Vagina (tissue), 2 donors: ENCODE results near the gene KLRB1.

ENCODE experiments used
- CTCF ChIP-seq, 3 experiments: fragments of 450-650 bp in 2 of 3; fragments of 200-600 bp in 1 of 3; sonication (generic) in 1 of 3; IDR thresholded peaks; one replicate each; pipeline ENCODE4 v1.5.1; 2017 to 2019; ENCODE audit warnings: antibody characterized with exemption in 3 of 3, mild to moderate bottlenecking in 2 of 3, moderate library complexity in 2 of 3
- POLR2A ChIP-seq, 2 donors: fragments of 450-650 bp; IDR thresholded peaks; one replicate each; pipeline ENCODE4 v1.6.1; 2017; ENCODE audit warnings: antibody characterized with exemption in 2 of 2, mild to moderate bottlenecking in 2 of 2, moderate library complexity in 2 of 2

- TF ChIP-seq CTCF (IDR thresholded peaks at IDR 0.05): no peak
- no peak for TF ChIP-seq POLR2A (IDR thresholded peaks at IDR 0.05)
Observed at GRCh38 chr12:9632766-9633165, 25.1 kb upstream of the KLRB1 start.
